AG09319 (cell line): Measurements from ENCODE around the gene FOXR1.

Source experiments
- DNase-seq: peaks from one replicate; pipeline ENCODE4 v3.0.0-alpha.2; 2010; ENCODE audit warnings: low read depth; ENCODE audit errors: extremely low read depth
- CTCF ChIP-seq: IDR thresholded peaks from 2 replicates; pipeline ENCODE4 v1.5.1; 2011; ENCODE audit warnings: low read depth, mild to moderate bottlenecking, inconsistent platforms, low read length, moderate library complexity

Gene FOXR1

DNA sequence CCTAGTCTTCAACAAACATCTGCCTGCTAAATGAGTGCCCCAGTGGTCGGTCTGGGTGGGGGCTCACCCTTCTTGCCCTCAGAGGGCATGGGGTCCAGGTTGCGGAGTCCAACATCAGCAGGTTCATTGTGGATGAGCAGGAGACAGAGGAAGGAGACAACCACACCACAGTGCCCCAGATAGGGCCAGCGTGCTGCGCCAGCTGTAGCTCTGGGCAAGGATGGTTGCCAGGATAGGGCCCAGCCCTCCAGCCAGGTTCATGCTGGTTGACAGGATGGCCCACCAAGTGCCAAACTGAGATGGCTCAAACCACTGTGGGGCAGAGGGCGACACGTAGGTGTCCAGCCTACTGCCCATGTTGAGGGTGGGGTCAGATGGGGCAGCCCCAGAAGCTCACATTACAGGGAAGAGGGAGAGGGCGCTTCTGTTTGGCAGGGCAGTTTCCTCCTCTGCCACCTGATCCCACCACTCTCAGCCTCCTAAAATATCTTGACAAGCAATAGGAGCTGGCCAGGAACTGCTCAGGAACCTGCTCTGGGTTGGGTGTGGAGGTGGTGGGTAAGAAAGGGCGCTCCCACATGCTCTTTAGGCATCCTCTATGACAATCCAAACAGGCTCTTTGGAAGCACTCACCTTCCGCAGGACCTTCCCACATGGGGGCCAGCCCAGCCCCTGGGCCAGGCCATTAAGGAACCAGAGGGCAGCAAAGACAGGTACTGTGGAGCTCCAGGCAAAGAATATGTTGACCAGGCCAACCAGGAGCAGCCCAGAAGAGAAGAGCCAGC, 56.2 kb downstream of the FOXR1 start:
- no peak for TF ChIP-seq CTCF
- no peak for DNase-seq

- TF ChIP-seq CTCF, result no peak
- DNase-seq, result no peak
Observed at GRCh38 chr11:119028346-119029068, 56.9 kb downstream of the FOXR1 start.

GRCh38 chr11:119029069-119029339, 57.4 kb downstream of the FOXR1 start:
- TF ChIP-seq CTCF, result no peak
- DNase-seq, result no peak

DNA sequence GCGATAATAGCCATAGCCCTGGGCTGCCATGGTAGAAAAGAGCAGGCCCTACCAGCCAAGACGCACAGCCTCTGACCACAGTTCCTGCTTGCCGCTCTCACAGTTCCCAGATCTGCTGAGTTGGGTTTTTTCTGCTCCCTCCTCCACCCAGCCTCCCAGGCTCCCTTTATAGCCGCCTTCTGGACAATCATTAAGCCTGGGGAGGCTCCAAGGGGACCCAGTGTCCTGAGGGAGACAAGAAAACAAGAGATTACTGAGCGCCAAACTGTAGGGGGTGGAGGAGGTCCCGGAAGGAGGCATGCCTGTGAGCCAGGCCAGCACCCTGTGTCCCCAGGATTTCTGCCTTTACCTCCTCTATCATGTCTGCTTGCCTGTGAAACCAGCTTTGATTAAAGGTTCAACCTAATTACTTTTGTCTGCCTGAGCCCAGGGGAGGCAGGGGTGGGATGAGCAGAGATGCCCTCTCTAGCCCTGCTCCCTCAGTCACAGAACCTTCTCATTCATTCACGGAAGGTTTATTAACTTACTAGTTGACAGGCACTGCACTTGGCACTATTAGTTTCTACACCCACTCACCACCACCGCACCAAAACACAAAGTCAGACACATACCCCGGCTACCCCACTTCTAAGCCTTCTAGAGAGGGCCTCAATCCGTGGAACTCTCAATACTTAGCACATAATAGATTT, 57.9 kb downstream of the FOXR1 start:
- DNase-seq, result no peak
- TF ChIP-seq CTCF, result no peak

- TF ChIP-seq CTCF, result no peak
- DNase-seq, result no peak
Observed at GRCh38 chr11:119030029-119030328, 58.4 kb downstream of the FOXR1 start.

DNA sequence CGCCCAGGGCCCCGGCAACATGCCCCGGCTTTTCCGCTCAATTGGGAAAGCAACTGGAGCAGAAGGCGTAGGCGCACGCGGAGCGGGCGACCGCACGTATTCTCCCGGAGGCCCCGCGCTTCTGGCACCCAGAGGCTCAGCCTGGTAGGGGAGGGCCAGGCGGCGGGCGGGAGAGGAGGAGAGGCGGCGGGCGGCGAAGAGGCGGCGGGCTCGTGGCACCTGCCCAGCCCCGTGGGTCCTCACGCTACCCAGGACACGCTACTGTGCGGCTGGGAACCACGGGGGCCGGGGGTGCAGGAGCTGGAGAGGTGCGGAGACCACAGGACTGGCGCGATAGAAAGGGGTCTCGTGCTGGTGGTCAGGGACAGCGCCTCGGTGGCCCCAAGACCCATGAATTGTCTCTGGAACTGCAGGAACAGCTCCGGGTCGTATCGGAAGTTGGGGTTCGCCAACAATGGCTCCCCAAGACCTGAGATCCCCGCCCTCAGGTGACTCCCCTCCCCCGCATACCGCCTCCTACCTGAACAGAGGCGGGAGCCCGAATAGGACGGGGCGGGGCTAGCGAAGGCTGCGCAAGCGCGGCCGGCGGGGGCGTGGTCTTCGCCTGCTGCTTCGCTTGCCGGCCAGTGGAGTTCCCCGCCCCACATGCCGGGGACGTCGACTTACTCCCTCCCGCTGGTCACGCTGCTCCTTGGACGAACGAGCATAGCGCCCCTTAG, 58.9 kb downstream of the FOXR1 start, which contains the start of gene SLC37A4:
SLC37A4 (minus strand) TSS at position 549 of the 719 bp plus-strand sequence.
- TF ChIP-seq CTCF, result no peak; the same call in 1 of the 2 replicates
- peak; percentile 92 for DNase-seq
